ENCODE data around the gene SECISBP2L. TPM values are rescaled to one million over a fixed set of nuclear protein-coding genes. Genes with fewer than 3 reads are reported as not detected.

The SECISBP2L gene
- total and polyA plus RNA-seq, 10 of the 15 experiments (the other 5 are each of a cell fraction or from before 2014, with no cell fraction given): 1.4 to 24.2 (median 10.4) TPM

DNA sequence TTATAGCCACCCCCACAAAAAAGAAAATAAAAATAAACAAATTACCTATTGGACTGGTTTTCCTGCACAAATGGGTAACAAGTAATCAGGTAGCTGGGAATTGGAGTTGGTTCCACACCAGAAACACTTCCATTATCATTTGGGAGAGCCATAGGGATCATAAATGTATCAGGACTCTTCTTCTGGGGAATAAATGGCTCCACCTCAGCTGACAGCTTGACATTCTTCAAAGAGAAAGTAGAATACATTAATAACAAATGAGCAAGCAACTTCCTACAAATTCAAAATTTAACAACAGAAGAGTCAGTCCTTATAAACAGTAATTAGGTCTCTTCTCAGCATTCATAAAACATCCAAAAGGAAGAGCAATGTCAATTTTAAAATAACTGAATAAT, 8.7 kb downstream of the SECISBP2L start (continued):
- TF ChIP-seq NR2C2 (IDR thresholded peaks at IDR 0.05; ENCODE audit: borderline replicate concordance, control insufficient read depth, insufficient read length, low read depth) (no peak), ZNF384 (IDR thresholded peaks at IDR 0.05; ENCODE audit: borderline replicate concordance, low read depth, low read length) (no peak), TARDBP (IDR thresholded peaks at IDR 0.05; ENCODE audit: borderline replicate concordance) (no peak), IRF4 (IDR thresholded peaks at IDR 0.05; ENCODE audit: low read depth, low read length) (no peak), BACH1 (IDR thresholded peaks at IDR 0.05; ENCODE audit: borderline replicate concordance) (no peak), SIX5 (IDR thresholded peaks at IDR 0.05; ENCODE audit: low read depth, low read length, severe bottlenecking) (no peak)
- TF ChIP-seq, protein P1, sequence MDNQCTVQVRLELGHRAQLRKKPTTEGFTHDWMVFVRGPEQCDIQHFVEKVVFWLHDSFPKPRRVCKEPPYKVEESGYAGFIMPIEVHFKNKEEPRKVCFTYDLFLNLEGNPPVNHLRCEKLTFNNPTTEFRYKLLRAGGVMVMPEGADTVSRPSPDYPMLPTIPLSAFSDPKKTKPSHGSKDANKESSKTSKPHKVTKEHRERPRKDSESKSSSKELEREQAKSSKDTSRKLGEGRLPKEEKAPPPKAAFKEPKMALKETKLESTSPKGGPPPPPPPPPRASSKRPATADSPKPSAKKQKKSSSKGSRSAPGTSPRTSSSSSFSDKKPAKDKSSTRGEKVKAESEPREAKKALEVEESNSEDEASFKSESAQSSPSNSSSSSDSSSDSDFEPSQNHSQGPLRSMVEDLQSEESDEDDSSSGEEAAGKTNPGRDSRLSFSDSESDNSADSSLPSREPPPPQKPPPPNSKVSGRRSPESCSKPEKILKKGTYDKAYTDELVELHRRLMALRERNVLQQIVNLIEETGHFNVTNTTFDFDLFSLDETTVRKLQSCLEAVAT (IDR thresholded peaks at IDR 0.05): no peak
- TF ChIP-seq, protein P2, sequence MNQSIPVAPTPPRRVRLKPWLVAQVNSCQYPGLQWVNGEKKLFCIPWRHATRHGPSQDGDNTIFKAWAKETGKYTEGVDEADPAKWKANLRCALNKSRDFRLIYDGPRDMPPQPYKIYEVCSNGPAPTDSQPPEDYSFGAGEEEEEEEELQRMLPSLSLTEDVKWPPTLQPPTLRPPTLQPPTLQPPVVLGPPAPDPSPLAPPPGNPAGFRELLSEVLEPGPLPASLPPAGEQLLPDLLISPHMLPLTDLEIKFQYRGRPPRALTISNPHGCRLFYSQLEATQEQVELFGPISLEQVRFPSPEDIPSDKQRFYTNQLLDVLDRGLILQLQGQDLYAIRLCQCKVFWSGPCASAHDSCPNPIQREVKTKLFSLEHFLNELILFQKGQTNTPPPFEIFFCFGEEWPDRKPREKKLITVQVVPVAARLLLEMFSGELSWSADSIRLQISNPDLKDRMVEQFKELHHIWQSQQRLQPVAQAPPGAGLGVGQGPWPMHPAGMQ (IDR thresholded peaks at IDR 0.05; ENCODE audit: borderline replicate concordance): no peak

All from GM12878 (cell line).